Sigmoid colon (tissue), 4 donors: ENCODE data around the gene CLEC2L.

Experiments
- CTCF ChIP-seq, 4 experiments: fragments of 450-650 bp in 3 of 4; fragments of 200-600 bp in 1 of 4; IDR thresholded peaks; one replicate each; pipeline ENCODE4 v1.5.1; 2016 to 2019; ENCODE audit warnings: antibody characterized with exemption in 4 of 4, mild to moderate bottlenecking in 3 of 4, moderate library complexity in 2 of 4
- POLR2A ChIP-seq, 2 donors: fragments of 450-650 bp; IDR thresholded peaks; one replicate each; pipeline ENCODE4 v1.6.1; 2016; ENCODE audit warnings: antibody characterized with exemption in 2 of 2, mild to moderate bottlenecking in 2 of 2, moderate library complexity in 2 of 2
- POLR2AphosphoS5 ChIP-seq, 4 donors: sonication (generic); formaldehyde crosslinking; IDR thresholded peaks; one replicate each; pipeline ENCODE4 v1.6.1; 2017; ENCODE audit warnings: antibody characterized with exemption in 4 of 4

- TF ChIP-seq CTCF (IDR thresholded peaks at IDR 0.05) (no peak), POLR2A (IDR thresholded peaks at IDR 0.05) (no peak), POLR2AphosphoS5 (IDR thresholded peaks at IDR 0.05) (no peak)
Observed at GRCh38 chr7:139573871-139574270, 50.4 kb downstream of the CLEC2L start.
